BJ (cell line): ENCODE data around the gene TMEM132E. TPM values are rescaled to one million over a fixed set of nuclear protein-coding genes. Genes with fewer than 3 reads are reported as not detected.

Experiments
- CTCF ChIA-PET: fragments of 350-600 bp; formaldehyde crosslinking; extraction: SDS; loops from one replicate; lab custom pipeline; 2021; ENCODE audit warnings: antibody characterized with exemption, inconsistent platforms; lab: Yijun Ruan, JAX
- POLR2A ChIA-PET: fragments of 300-600 bp; sonication (Branson Sonifier 250); formaldehyde crosslinking; extraction: SDS; loops from one replicate; lab custom pipeline; 2021; ENCODE audit warnings: antibody characterized with exemption; lab: Charles Lee
- DNase-seq: peaks from one replicate; pipeline ENCODE4 v3.0.0-alpha.2; 2011; ENCODE audit warnings: low read depth
- H3K27me3 ChIP-seq: 2 replicates; pipeline ENCODE4 v1.6.0; 2011; ENCODE audit warnings: low read length; ENCODE audit not compliant: control insufficient read depth, insufficient read depth
- H3K36me3 ChIP-seq: 2 replicates; pipeline ENCODE4 v1.5.1; 2011; ENCODE audit warnings: low read length; ENCODE audit not compliant: control insufficient read depth, insufficient read depth
- H3K4me3 ChIP-seq: 2 replicates; pipeline ENCODE4 v1.5.1; 2011; ENCODE audit warnings: low read depth, mild to moderate bottlenecking, control low read depth, low read length
- polyA plus RNA-seq: library from polyadenylated mRNA; depleted of rRNA; stranded (reverse); fragments of >200 nt; gene quantifications from 2 replicates; pipeline ENCODE4 v1.2.3, GENCODE V29; 2011
- TF ChIP-seq, protein P1 (sequence below): IDR thresholded peaks from 2 replicates; pipeline ENCODE4 v1.5.1; 2011; ENCODE audit warnings: low read depth, mild to moderate bottlenecking, control low read depth, inconsistent platforms, low read length, moderate library complexity; ENCODE audit not compliant: insufficient read depth

TMEM132E gene
- polyA plus RNA-seq, 1 experiment, result not detected

DNA sequence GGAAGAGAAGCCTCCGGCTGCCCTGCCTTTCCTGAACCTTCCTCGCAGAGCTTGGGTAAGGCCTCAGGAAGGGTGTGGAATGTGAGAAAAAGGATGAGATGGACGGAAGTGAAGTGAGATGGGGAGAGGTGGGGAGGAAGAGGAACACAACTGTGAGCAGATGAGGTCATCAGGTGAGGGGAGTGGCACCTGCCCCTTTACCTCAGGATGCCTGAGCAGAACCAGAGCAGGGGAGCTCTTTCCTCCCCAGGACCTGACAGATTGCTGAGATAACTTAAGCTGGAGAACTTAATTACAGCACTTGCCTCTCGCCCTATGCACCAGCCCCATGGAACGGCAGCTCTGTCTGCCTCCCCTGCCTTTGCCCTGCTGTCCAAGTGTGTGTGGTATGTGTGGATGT is 29.8 kb downstream of the TMEM132E start:
- Histone ChIP-seq H3K27me3 (peaks cover 2% of the 10 kb centered on the region), H3K36me3 (no peaks in the 10 kb centered on the region), H3K4me3 (no peak overlapping the region)
- DNase-seq, result no peak
- TF ChIP-seq, protein P1, sequence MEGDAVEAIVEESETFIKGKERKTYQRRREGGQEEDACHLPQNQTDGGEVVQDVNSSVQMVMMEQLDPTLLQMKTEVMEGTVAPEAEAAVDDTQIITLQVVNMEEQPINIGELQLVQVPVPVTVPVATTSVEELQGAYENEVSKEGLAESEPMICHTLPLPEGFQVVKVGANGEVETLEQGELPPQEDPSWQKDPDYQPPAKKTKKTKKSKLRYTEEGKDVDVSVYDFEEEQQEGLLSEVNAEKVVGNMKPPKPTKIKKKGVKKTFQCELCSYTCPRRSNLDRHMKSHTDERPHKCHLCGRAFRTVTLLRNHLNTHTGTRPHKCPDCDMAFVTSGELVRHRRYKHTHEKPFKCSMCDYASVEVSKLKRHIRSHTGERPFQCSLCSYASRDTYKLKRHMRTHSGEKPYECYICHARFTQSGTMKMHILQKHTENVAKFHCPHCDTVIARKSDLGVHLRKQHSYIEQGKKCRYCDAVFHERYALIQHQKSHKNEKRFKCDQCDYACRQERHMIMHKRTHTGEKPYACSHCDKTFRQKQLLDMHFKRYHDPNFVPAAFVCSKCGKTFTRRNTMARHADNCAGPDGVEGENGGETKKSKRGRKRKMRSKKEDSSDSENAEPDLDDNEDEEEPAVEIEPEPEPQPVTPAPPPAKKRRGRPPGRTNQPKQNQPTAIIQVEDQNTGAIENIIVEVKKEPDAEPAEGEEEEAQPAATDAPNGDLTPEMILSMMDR, result no peak
- CTCF ChIA-PET, result interaction anchor here (0.9 kb wide), 1 partner anchor 29 kb away, joined by 3 read pairs; no protein-coding TSS in a partner anchor
- POLR2A ChIA-PET, result no interaction called here

DNA sequence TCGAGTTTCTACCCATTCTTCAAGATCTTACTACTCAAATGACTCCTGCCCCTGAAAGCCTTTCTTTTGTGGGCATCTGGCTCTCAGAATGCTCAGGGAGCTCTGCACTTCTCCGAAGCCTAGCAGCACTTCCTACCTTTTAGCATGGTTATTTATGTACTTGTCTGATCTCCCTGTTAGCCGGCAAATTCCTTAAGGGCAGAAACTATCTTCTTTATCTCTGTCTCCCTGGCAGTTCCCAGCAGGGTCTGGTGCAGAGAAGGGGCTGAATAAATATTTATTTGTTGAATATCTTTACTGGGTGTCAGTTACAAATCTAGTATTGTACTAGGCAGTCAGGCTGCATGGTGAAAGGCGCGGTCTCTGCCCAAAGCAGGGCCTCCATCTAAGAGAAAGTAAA is 30.7 kb downstream of the TMEM132E start:
- CTCF ChIA-PET, result interaction anchor here (0.9 kb wide), 1 partner anchor 28 kb away, joined by 3 read pairs; no protein-coding TSS in a partner anchor

DNA sequence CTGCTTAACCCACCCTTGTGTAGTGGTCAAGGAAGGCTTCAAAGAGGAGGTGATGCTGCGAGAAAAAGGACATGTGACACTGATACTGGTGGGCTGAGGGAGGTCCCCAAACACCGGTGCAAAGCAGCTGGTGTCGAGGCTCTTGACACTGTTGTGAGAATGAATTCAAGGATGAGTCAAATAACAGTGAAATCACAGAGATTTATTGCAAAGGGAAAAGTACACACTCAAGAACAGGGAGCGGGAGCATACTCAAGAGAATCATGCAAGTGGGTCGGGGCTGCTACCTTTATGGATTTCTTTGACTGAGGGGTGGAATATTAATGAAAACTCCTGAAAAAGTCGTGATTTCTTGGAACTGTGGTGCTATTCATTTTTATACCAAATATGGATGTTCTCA is 31.1 kb downstream of the TMEM132E start:
- TF ChIP-seq, protein P1, result no peak
- DNase-seq, result no peak
- Histone ChIP-seq H3K4me3 (no peak overlapping the region), H3K36me3 (no peaks in the 10 kb centered on the region), H3K27me3 (peaks cover 2% of the 10 kb centered on the region)
- ChIA-PET POLR2A (no interaction called here), CTCF (no interaction called here)

More for the DNA sequence above, 30.7 kb downstream of the TMEM132E start:
- TF ChIP-seq, protein P1, result no peak
- peaks cover 2% of the 10 kb centered on the region for H3K27me3 ChIP-seq
- no peak for DNase-seq
- POLR2A ChIA-PET, result no interaction called here
- H3K36me3 ChIP-seq, result no peaks in the 10 kb centered on the region
- no peak overlapping the region for H3K4me3 ChIP-seq

DNA sequence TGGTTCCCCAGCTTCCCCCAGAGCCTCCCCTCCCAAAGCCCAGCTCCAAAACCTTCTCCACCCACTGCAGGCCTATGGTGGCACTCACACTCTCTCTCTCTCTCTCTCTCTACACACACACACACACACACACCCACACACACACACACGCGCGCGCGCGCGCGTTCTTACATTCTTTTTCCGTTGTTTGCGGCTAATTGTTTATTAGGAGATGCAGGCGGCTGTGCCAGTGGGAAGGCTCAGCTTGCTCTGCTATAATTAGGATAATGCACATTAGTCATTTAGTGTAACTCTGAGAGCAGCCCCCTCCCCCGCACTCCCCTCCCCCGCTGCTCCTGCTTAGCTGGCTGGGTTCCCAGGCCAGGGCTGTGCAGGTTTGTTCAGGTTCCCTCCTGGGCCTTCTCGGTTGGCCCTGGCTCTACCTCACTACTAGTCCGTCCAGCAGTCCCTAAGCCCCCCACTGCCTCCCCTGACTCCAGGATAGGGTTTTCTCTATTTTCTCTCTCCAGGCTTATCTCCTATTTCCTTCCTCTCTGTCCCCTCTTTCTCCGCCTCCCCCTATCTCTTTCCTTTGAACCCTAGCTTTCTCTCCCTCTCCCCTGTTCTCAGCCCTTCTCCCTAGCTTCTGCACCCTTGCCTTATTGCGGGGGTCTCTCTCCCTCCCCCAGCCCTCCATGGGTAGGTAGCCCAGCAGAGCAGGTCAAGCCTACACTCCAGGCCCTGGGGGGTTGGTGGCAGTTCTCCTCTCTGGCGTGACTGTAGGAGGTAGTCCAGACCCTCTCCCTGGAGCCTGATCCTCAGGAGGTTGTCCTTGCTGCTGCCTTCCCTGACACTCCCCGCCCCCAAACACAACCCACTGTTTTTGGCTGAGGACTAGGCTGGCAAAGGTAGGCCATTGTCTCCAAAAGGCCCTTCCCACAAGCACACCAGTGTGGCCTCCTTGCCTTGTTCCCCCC is 34.0 kb downstream of the TMEM132E start:
- TF ChIP-seq, protein P1, result no peak
- peaks cover 2% of the 10 kb centered on the region for H3K27me3 ChIP-seq
- no peak for DNase-seq
- H3K4me3 ChIP-seq, result no peak overlapping the region
- no peaks in the 10 kb centered on the region for H3K36me3 ChIP-seq
- ChIA-PET CTCF (interaction anchor here (0.8 to 1.8 kb wide), 2 partner anchors 25 to 193 kb away, joined by 4 to 7 read pairs; no protein-coding TSS in a partner anchor), POLR2A (no interaction called here)

DNA sequence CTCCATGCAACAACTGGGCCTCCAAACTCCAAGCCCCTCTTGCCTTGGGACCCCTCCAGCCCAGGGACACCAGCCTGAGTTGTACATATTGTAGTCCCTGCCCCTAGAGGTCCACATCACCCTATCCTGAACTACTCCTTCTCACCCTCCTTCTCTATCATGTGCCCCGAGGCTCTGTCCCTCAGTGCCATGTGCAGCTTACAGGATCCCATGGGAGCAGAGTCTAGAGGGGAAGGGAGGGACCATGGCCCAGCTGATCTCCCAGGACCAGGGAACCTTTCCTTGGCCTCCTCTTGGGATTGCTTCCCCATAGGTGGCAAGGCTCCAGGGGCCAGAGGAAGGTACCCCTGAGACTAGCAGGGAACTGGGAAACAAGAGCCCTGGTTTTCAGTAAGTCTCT is 35.3 kb downstream of the TMEM132E start:
- ChIA-PET CTCF (interaction anchor here (1.5 kb wide), 1 partner anchor 72 kb away, joined by 3 read pairs; no protein-coding TSS in a partner anchor), POLR2A (no interaction called here)
- Histone ChIP-seq H3K36me3 (no peaks in the 10 kb centered on the region), H3K4me3 (no peak overlapping the region), H3K27me3 (no peaks in the 10 kb centered on the region; the same call in 1 of the 2 replicates)
- TF ChIP-seq, protein P1, result no peak
- DNase-seq, result no peak
